ENCODE results near the gene NOL9. TPM values are rescaled to one million over a fixed set of nuclear protein-coding genes. Genes with fewer than 3 reads are reported as not detected.

NOL9 gene
- total and polyA plus RNA-seq, 10 of the 15 experiments (the other 5 are each of a cell fraction or from before 2014, with no cell fraction given) = 3.9 to 35.9 (median 23.0) TPM

DNA sequence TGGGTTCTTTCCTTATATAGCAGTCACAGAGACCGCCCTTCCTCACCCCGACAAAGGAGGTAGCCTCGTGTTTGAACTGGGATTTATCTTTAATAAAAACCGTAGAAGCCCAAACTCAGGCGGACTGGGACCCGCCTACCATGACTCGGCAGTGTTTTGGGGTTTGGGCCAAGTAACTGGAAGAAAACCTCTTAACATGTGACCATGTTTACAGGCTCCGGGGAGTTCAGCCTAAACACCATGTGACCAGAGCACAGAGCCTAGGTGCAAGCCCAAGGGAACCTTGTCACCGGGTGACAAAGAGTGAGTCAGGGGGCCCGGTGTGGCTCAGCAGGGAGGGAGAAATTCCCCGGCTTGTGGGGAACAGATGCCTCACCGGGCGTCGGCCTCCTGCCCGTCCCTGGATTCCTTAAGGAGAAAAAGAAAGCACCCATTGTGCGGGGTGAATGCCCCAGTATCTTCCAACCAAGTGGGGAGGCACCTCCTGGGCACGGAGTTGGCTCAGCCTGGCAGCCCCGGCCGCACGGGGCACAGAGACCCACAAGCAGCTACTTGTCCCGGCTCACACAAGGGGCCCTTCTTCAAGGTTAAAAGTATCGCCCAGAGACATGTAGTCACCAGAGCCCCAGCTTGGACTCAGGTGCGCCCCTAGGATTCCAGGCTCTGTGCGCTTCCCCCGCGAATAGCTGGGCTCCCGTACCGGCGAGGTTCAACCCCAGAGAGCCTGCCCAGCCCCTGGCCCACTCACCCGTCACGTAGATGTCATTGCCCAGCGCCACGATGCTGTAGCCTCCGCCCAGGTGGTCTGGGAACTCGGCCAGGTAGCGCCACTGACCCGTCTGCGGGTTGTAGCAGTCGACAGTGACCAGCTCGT is 47.0 kb upstream of the NOL9 start (continued):
- TF ChIP-seq SREBF1 (IDR thresholded peaks at IDR 0.05; ENCODE audit: low read length) (no peak), NFYA (IDR thresholded peaks at IDR 0.05; ENCODE audit: borderline replicate concordance, low read depth, low read length) (no peak), ZNF207 (IDR thresholded peaks at IDR 0.05; ENCODE audit: borderline replicate concordance) (no peak), ETV6 (conservative IDR thresholded peaks at IDR 0.05 in 1 of 2, IDR thresholded peaks at IDR 0.05 in 1 of 2; ENCODE audit: borderline replicate concordance in 1 of 2, low read depth in 1 of 2) (no peak), BACH1 (IDR thresholded peaks at IDR 0.05; ENCODE audit: borderline replicate concordance) (peak; percentile 85; the same call in 1 of the 2 replicates), IKZF1 (conservative IDR thresholded peaks at IDR 0.05) (no peak), RB1 (IDR thresholded peaks at IDR 0.05; ENCODE audit: borderline replicate concordance) (no peak)
- TF ChIP-seq, protein P1, sequence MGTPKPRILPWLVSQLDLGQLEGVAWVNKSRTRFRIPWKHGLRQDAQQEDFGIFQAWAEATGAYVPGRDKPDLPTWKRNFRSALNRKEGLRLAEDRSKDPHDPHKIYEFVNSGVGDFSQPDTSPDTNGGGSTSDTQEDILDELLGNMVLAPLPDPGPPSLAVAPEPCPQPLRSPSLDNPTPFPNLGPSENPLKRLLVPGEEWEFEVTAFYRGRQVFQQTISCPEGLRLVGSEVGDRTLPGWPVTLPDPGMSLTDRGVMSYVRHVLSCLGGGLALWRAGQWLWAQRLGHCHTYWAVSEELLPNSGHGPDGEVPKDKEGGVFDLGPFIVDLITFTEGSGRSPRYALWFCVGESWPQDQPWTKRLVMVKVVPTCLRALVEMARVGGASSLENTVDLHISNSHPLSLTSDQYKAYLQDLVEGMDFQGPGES (IDR thresholded peaks at IDR 0.05) = no peak
- TF ChIP-seq, protein P2, sequence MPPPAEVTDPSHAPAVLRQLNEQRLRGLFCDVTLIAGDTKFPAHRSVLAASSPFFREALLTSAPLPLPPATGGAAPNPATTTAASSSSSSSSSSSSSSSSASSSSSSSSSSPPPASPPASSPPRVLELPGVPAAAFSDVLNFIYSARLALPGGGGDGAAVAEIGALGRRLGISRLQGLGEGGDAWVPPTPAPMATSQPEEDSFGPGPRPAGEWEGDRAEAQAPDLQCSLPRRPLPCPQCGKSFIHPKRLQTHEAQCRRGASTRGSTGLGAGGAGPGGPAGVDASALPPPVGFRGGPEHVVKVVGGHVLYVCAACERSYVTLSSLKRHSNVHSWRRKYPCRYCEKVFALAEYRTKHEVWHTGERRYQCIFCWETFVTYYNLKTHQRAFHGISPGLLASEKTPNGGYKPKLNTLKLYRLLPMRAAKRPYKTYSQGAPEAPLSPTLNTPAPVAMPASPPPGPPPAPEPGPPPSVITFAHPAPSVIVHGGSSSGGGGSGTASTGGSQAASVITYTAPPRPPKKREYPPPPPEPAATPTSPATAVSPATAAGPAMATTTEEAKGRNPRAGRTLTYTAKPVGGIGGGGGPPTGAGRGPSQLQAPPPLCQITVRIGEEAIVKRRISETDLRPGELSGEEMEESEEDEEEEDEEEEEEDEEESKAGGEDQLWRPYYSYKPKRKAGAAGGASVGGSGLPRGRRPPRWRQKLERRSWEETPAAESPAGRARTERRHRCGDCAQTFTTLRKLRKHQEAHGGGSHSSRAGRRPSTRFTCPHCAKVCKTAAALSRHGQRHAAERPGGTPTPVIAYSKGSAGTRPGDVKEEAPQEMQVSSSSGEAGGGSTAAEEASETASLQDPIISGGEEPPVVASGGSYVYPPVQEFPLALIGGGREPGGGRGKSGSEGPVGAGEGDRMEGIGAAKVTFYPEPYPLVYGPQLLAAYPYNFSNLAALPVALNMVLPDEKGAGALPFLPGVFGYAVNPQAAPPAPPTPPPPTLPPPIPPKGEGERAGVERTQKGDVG (CRISPR knock-in tag; IDR thresholded peaks at IDR 0.05) = no peak
- TF ChIP-seq, protein P3, sequence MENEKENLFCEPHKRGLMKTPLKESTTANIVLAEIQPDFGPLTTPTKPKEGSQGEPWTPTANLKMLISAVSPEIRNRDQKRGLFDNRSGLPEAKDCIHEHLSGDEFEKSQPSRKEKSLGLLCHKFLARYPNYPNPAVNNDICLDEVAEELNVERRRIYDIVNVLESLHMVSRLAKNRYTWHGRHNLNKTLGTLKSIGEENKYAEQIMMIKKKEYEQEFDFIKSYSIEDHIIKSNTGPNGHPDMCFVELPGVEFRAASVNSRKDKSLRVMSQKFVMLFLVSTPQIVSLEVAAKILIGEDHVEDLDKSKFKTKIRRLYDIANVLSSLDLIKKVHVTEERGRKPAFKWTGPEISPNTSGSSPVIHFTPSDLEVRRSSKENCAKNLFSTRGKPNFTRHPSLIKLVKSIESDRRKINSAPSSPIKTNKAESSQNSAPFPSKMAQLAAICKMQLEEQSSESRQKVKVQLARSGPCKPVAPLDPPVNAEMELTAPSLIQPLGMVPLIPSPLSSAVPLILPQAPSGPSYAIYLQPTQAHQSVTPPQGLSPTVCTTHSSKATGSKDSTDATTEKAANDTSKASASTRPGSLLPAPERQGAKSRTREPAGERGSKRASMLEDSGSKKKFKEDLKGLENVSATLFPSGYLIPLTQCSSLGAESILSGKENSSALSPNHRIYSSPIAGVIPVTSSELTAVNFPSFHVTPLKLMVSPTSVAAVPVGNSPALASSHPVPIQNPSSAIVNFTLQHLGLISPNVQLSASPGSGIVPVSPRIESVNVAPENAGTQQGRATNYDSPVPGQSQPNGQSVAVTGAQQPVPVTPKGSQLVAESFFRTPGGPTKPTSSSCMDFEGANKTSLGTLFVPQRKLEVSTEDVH (IDR thresholded peaks at IDR 0.05; ENCODE audit: low read depth, partially characterized antibody) = no peak
- TF ChIP-seq, protein P4, sequence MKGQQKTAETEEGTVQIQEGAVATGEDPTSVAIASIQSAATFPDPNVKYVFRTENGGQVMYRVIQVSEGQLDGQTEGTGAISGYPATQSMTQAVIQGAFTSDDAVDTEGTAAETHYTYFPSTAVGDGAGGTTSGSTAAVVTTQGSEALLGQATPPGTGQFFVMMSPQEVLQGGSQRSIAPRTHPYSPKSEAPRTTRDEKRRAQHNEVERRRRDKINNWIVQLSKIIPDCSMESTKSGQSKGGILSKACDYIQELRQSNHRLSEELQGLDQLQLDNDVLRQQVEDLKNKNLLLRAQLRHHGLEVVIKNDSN (IDR thresholded peaks at IDR 0.05; ENCODE audit: borderline replicate concordance, extremely low read length, insufficient read depth, low read depth, low read length) = peak; percentile 49
- TF ChIP-seq, protein P5, sequence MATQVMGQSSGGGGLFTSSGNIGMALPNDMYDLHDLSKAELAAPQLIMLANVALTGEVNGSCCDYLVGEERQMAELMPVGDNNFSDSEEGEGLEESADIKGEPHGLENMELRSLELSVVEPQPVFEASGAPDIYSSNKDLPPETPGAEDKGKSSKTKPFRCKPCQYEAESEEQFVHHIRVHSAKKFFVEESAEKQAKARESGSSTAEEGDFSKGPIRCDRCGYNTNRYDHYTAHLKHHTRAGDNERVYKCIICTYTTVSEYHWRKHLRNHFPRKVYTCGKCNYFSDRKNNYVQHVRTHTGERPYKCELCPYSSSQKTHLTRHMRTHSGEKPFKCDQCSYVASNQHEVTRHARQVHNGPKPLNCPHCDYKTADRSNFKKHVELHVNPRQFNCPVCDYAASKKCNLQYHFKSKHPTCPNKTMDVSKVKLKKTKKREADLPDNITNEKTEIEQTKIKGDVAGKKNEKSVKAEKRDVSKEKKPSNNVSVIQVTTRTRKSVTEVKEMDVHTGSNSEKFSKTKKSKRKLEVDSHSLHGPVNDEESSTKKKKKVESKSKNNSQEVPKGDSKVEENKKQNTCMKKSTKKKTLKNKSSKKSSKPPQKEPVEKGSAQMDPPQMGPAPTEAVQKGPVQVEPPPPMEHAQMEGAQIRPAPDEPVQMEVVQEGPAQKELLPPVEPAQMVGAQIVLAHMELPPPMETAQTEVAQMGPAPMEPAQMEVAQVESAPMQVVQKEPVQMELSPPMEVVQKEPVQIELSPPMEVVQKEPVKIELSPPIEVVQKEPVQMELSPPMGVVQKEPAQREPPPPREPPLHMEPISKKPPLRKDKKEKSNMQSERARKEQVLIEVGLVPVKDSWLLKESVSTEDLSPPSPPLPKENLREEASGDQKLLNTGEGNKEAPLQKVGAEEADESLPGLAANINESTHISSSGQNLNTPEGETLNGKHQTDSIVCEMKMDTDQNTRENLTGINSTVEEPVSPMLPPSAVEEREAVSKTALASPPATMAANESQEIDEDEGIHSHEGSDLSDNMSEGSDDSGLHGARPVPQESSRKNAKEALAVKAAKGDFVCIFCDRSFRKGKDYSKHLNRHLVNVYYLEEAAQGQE (IDR thresholded peaks at IDR 0.05; ENCODE audit: low read depth, low read length) = no peak
